ENCODE results near the gene TMEM231. TPM values are rescaled to one million over a fixed set of nuclear protein-coding genes. Genes with fewer than 3 reads are reported as not detected.
A peak's percentile ranks its signal among the peaks of the same experiment; 100 is the strongest.
"Not testable (repeated sequence)": the region's sequence is repeated elsewhere in the genome, so short reads cannot be mapped to it uniquely, and the experiment has no call there.

TMEM231 gene
- total RNA-seq, 4 donors from 2014 or later: 1.5 to 12.5 (median 5.3) TPM

DNA sequence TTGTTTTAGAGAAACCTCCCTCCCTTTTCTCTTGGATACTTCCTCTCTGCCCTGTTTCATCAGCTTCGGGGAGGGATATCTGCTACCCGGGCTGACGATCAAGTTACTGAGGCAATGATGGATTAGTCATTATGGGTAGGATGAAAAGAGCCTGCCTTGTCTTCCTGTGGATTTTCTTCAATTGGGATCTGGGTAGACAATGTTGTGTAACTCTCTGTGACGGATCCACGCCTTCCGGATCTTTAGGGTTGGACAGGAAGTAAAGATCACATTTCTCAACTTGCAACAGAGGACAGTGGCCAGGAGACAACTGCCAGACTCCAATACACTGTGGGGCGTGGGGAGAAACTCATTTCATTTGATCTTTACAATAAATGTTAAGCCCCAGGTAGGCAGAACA is 49.5 kb downstream of the TMEM231 start:
- DNase-seq: peak; percentile 55
- no peaks in the 10 kb centered on the region for H3K9me3 ChIP-seq
- peaks cover 0 to 3% (median 0%) of the 10 kb centered on the region in 4 donors for H3K4me1 ChIP-seq
- H3K27ac ChIP-seq: peak overlapping the region in 3 of 4 donors; percentile 8 to 37 (median 25)
- in situ Hi-C loops (cut with MboI; ENCODE audit: low pct_ligation_motif_present in 1 of 4, low pct_unique_long_range_greater_than_20kb in 1 of 4, low sequenced_read_pairs in 3 of 4): no loop called here
- no peaks in the 10 kb centered on the region for H3K27me3 ChIP-seq
- H3K36me3 ChIP-seq: no peaks in the 10 kb centered on the region
- WGBS, 2 donors (ENCODE audit: low coverage in 1 of 2): 13 to 34% methylated on average over 1 to 7 of the region's 7 CpGs
- intact Hi-C loops (cut with DNase I; ENCODE audit: low total_unique reads): no loop called here
- TF ChIP-seq, protein P1, sequence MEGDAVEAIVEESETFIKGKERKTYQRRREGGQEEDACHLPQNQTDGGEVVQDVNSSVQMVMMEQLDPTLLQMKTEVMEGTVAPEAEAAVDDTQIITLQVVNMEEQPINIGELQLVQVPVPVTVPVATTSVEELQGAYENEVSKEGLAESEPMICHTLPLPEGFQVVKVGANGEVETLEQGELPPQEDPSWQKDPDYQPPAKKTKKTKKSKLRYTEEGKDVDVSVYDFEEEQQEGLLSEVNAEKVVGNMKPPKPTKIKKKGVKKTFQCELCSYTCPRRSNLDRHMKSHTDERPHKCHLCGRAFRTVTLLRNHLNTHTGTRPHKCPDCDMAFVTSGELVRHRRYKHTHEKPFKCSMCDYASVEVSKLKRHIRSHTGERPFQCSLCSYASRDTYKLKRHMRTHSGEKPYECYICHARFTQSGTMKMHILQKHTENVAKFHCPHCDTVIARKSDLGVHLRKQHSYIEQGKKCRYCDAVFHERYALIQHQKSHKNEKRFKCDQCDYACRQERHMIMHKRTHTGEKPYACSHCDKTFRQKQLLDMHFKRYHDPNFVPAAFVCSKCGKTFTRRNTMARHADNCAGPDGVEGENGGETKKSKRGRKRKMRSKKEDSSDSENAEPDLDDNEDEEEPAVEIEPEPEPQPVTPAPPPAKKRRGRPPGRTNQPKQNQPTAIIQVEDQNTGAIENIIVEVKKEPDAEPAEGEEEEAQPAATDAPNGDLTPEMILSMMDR (IDR thresholded peaks at IDR 0.05): no peak
- peak in 1 of 3 donors; percentile 32 for TF ChIP-seq POLR2AphosphoS5 (IDR thresholded peaks at IDR 0.05)
- no peak overlapping the region for H3K4me3 ChIP-seq

DNA sequence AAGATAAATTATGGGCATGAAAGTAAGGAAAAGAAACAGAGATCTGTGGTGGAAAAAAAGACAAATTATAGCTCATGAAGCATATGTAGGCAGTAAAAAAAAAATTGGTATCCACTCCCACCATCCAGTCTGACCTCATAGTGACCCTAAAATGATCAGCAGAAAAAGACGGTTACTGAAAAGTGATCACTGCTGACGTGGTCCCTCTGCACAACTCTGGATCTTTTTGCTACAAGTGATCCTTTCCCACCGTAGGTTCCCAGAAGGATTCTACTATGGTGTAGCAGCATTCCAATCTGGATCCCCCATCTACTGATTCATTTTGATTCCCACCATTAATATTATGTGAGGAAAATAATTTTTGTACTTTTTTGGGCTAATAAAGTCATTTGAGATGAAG is 49.9 kb downstream of the TMEM231 start:
- peak overlapping the region in 1 of 4 donors; percentile 12 for H3K27ac ChIP-seq
- intact Hi-C loops (cut with DNase I; ENCODE audit: low total_unique reads): no loop called here
- TF ChIP-seq EP300 (IDR thresholded peaks at IDR 0.05; ENCODE audit: low read depth) (no peak), POLR2AphosphoS5 (IDR thresholded peaks at IDR 0.05) (no peak), POLR2A (IDR thresholded peaks at IDR 0.05) (no peak)

DNA sequence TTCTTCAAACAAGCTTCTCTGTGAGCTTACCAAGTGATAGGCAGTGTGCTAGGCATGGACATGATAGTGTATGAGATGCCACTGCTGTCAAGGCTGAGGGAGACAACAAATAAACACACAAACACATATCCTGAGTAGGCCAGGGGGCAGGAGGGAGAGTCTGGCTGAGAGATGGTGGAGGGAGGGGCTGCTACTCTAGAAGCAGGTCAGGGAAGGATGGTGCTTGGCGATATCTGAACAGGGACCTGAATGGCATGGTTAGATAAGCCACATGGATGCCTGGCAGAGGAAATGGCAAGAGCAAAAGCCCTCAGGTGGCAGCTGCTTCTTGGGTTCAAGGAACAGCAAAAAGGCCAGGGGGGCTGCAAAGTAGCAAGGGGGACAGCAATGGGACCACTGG is 52.3 kb downstream of the TMEM231 start:
- H3K27ac ChIP-seq: no peak overlapping the region
- intact Hi-C loops (cut with DNase I; ENCODE audit: low total_unique reads) (no loop called here), in situ Hi-C loops (cut with MboI; ENCODE audit: low pct_ligation_motif_present in 1 of 4, low pct_unique_long_range_greater_than_20kb in 1 of 4, low sequenced_read_pairs in 3 of 4) (no loop called here)
- H3K27me3 ChIP-seq: no peaks in the 10 kb centered on the region
- no peak for DNase-seq
- TF ChIP-seq POLR2AphosphoS5 (IDR thresholded peaks at IDR 0.05) (no peak), EP300 (IDR thresholded peaks at IDR 0.05; ENCODE audit: low read depth) (no peak), POLR2A (IDR thresholded peaks at IDR 0.05) (no peak)
- TF ChIP-seq, protein P1 (IDR thresholded peaks at IDR 0.05): no peak
- H3K4me1 ChIP-seq: peaks cover 0 to 6% (median 0%) of the 10 kb centered on the region in 4 donors
- H3K36me3 ChIP-seq: no peaks in the 10 kb centered on the region
- 81 to 100% methylated on average over 1 of the region's 1 CpG for WGBS, 2 donors (ENCODE audit: low coverage in 1 of 2)
- H3K4me3 ChIP-seq: no peak overlapping the region
- no peaks in the 10 kb centered on the region for H3K9me3 ChIP-seq

More for the DNA sequence above, 49.9 kb downstream of the TMEM231 start:
- Histone ChIP-seq H3K4me1 (peaks cover 0 to 6% (median 0%) of the 10 kb centered on the region in 4 donors), H3K36me3 (no peaks in the 10 kb centered on the region), H3K4me3 (no peak overlapping the region), H3K27me3 (no peaks in the 10 kb centered on the region), H3K9me3 (no peaks in the 10 kb centered on the region)
- 67 to 100% methylated on average over 1 to 3 of the region's 3 CpGs for WGBS, 2 donors (ENCODE audit: low coverage in 1 of 2)
- in situ Hi-C loops (cut with MboI; ENCODE audit: low pct_ligation_motif_present in 1 of 4, low pct_unique_long_range_greater_than_20kb in 1 of 4, low sequenced_read_pairs in 3 of 4): no loop called here
- no peak for DNase-seq

DNA sequence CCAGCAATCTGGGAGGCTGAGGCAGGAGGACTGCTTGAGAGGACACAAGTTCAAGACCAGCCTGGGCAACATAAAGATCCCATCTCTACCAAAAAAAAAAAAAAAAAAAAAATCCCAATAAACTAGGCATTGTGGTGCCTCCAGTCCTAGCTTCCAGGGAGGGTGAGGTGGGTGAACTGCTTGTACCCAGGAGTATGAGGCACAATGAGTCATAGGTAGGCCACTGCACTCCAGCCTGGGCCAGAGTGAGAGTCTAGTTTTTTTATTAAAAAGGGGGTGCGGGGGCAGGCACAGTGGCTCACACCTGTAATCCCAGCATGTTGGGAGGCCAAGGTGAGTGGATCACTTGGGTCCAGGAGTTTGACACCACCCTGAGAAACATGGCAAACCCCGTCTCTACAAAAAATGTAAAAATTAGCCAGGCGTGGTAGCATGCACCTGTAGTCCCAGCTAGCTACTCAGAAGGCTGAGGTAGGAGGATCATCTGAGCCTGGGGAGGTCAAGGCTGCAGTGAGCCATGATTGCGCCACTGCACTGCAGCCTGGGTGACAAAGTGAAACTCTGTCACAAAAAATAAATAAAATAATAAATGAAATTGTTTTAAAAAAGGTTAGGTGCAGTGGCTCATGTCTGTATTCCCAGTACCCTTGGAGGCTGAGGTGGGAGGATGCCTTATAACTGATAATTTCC is 53.0 kb downstream of the TMEM231 start:
- H3K36me3 ChIP-seq: no peaks in the 10 kb centered on the region
- DNase-seq: no peak
- in situ Hi-C loops (cut with MboI; ENCODE audit: low pct_ligation_motif_present in 1 of 4, low pct_unique_long_range_greater_than_20kb in 1 of 4, low sequenced_read_pairs in 3 of 4): no loop called here
- H3K4me1 ChIP-seq: peaks cover 0 to 6% (median 0%) of the 10 kb centered on the region in 4 donors
- intact Hi-C loops (cut with DNase I; ENCODE audit: low total_unique reads): no loop called here
- H3K27me3 ChIP-seq: no peaks in the 10 kb centered on the region
- TF ChIP-seq, protein P1 (IDR thresholded peaks at IDR 0.05): no peak
- TF ChIP-seq POLR2AphosphoS5 (IDR thresholded peaks at IDR 0.05) (no peak), EP300 (IDR thresholded peaks at IDR 0.05; ENCODE audit: low read depth) (no peak), POLR2A (IDR thresholded peaks at IDR 0.05) (no peak)
- 97% methylated on average over 4 of the region's 4 CpGs; no CpG with 5 or more reads in 1 of the 2 donors for WGBS, 2 donors (ENCODE audit: low coverage in 1 of 2)
- no peak overlapping the region for H3K27ac ChIP-seq
- no peaks in the 10 kb centered on the region for H3K9me3 ChIP-seq
- no peak overlapping the region for H3K4me3 ChIP-seq

DNA sequence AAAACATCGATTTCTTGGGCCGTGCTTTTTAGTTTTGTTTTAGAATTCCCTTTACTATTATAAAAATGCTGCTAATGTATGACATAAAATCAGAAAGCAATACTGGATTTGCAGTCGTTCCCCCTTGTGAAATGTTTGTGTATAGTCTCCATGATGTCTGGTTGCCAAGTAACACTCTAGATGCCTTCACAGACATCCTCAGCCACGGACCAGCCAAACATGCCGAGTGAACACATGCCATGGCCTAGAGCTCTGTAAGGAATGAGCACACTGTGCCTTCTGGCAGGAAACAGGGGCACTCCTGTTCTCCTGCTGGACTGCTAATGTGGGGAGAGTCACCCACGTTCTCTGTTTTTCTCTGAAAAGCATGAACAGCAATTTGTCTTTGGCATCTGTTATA is 54.2 kb downstream of the TMEM231 start:
- intact Hi-C loops (cut with DNase I; ENCODE audit: low total_unique reads); in situ Hi-C loops (cut with MboI; ENCODE audit: low pct_ligation_motif_present in 1 of 4, low pct_unique_long_range_greater_than_20kb in 1 of 4, low sequenced_read_pairs in 3 of 4); H3K9me3 ChIP-seq; H3K36me3 ChIP-seq; H3K27me3 ChIP-seq; H3K27ac ChIP-seq; H3K4me1 ChIP-seq; H3K4me3 ChIP-seq; DNase-seq: not testable (repeated sequence)
- 62 to 78% methylated on average over 4 to 6 of the region's 6 CpGs for WGBS, 2 donors (ENCODE audit: low coverage in 1 of 2)

Data from transverse colon (tissue), 4 donors.